ENCODE results near the gene CRYBG1.

- TF ChIP-seq CTCF (IDR thresholded peaks at IDR 0.05; ENCODE audit: poor library complexity) (no peak), EZH2 (IDR thresholded peaks at IDR 0.05; ENCODE audit: borderline replicate concordance) (no peak)
Observed at GRCh38 chr6:106377061-106377540, 16.6 kb downstream of the CRYBG1 start.
